ENCODE data around the gene OR3A1.

GRCh38 chr17:3276126-3276525, 22.0 kb downstream of the OR3A1 start:
- TF ChIP-seq EP300 (conservative IDR thresholded peaks at IDR 0.05; ENCODE audit: poor library complexity, severe bottlenecking) = no peak
- TF ChIP-seq CTCF (IDR thresholded peaks at IDR 0.05; ENCODE audit: poor library complexity, severe bottlenecking) = no peak
- TF ChIP-seq TAF1 (IDR thresholded peaks at IDR 0.05; ENCODE audit: low read depth) = no peak
- no peak for TF ChIP-seq SMC3 (conservative IDR thresholded peaks at IDR 0.05; ENCODE audit: poor library complexity)
- no peak for TF ChIP-seq EZH2 (IDR thresholded peaks at IDR 0.05; ENCODE audit: borderline replicate concordance, insufficient read depth, low read length, poor library complexity, severe bottlenecking)
- TF ChIP-seq MXI1 (conservative IDR thresholded peaks at IDR 0.05; ENCODE audit: poor library complexity, severe bottlenecking) = no peak
- no peak for TF ChIP-seq RAD21 (conservative IDR thresholded peaks at IDR 0.05)
- no peak for TF ChIP-seq POLR2AphosphoS5 (IDR thresholded peaks at IDR 0.05)
- no peak for TF ChIP-seq REST (IDR thresholded peaks at IDR 0.05; ENCODE audit: borderline replicate concordance)
